Stimulated activated naive CD4-positive, alpha-beta T cell treated with Interleukin-2 at 50 U/mL for 16 hours (primary cell): ENCODE results near the gene ZG16B.

Source experiments
- DNase-seq: peaks from one replicate; lab custom pipeline; 2025; lab: John Stamatoyannopoulos, UW

The ZG16B gene

GRCh38 chr16:2806286-2806685, 23.8 kb upstream of the ZG16B start:
- no peak for DNase-seq

DNA sequence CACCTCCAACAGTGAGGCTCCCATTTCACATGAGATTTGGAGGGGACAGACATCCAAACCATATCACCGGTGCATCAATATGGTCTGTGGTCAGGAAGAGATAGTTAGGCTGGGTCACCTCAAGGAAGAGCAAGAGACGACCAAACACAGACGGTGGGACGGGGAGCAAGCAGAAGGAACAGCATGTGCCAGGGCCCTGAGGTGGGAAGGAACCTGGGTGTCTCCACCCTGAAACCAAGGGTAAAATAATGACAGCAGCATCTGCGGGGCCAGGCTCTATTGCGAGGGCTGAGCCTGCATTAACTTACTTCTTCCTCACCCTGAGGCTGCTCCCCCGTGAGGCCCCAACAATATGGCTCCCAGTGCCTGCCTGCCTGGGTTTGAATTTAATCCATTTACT, 21.9 kb upstream of the ZG16B start:
- no peak for DNase-seq

- no peak for DNase-seq
Measured at GRCh38 chr16:2809149-2809760, 20.8 kb upstream of the ZG16B start.

DNA sequence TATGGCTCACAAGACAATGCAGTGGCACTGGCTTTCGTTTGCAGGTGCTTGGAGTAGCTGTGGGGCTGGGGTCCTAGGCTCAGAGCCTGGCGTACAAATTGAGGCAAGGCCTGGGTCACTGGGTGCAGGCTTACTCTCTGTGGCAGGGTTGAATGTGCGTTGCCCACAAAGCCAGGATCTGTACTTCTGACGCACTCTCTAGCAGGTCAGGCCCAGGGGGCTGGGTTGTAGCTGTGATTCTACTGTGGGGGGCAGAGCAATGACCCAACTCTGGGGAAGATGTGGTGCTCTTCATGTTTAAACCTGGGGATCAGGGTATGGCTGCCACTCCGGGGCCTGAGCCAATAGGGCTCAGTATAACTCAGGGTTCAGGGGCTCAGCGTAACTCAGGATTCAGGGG, 19.5 kb upstream of the ZG16B start:
- DNase-seq, result no peak

GRCh38 chr16:2811703-2812471, 18.2 kb upstream of the ZG16B start:
- DNase-seq, result no peak

DNA sequence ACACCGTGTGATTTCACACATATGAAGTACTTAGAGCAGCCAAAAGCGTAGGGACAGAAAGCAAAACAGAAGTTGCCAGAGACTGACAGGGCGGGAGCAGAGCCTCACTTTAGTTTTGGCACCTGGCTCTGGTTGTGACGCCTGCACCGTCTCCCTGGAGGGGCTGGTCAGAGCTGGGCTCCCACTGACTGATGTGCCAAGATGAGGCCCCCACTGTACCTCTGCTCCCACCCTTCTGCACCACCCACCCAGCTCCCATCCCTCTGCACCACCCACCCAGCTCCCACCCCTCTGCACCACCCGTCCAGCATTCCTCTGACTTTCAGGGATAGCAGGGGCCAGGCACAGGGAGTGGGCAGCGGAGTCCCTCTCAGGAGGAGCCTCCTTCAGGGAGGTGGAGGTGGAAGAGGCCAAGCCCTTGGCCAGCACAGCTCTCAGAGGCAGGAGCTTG, 16.3 kb upstream of the ZG16B start:
- no peak for DNase-seq

DNA sequence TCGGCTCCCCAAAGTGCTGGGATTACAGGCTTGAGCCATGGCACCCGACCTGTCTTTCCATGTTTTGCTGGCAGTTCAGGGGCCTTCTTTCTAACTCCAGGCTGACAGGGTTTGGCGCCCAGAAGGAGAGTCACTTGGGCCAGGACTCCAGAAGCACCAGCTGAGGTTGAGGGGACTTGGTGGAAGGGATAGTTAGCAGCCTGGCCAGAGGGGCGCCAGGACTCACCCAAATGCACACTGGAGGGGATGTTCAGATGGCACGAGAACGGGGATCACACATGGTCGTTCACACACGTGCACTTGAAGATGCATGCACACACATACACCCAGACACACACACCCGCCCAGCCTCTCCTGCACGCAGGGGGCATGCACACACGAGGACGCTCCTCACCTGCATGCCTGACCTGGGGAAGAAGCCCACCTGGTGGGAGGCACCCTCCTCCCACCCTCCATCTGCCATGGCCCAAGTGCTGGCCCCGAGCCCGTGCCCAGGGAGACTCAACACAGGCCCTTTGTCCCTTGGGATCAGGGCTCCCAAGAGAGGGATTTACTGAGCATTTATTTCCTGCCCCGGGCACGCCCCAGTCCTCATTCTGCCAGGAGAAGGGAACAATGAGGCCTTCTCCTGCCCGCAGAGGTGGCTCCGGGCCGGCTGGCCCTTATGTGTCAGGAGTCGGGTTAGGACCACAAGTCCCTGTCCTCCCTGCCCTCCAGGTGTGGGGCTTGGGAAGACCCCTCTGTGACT, 15.4 kb upstream of the ZG16B start:
- no peak for DNase-seq

GRCh38 chr16:2815299-2815771, 14.8 kb upstream of the ZG16B start:
- DNase-seq, result no peak

DNA sequence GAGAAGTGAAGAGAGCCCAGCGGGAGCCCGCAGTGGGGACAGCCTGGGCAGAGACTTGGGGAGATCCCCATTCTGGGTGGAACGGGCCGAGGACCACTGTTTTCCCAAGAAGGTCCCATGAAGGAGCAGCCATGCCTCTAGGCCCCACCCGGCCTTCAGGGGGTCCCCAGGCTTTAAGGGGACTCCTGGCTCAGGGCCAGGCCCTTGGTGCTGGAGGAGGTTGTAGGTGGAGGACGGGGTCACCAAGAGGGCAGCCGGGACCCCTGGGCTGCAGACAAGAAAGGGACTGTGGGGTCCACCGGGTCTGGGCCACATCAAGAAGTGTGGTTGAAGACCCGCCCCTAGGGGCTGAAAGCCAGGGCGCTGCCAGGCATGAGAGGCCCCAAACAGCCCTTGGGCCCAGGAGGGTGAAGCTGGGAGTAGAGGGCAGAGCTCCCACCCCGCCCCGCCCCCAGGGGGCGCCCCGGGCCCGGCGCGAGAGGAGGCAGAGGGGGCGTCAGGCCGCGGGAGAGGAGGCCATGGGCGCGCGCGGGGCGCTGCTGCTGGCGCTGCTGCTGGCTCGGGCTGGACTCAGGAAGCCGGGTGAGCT, 13.3 kb upstream of the ZG16B start, which contains the start of gene PRSS21:
PRSS21 (plus strand) TSS at position 487 of the 589 bp plus-strand sequence; CDS start at position 519, 32 bp downstream.
- no peak for DNase-seq

DNA sequence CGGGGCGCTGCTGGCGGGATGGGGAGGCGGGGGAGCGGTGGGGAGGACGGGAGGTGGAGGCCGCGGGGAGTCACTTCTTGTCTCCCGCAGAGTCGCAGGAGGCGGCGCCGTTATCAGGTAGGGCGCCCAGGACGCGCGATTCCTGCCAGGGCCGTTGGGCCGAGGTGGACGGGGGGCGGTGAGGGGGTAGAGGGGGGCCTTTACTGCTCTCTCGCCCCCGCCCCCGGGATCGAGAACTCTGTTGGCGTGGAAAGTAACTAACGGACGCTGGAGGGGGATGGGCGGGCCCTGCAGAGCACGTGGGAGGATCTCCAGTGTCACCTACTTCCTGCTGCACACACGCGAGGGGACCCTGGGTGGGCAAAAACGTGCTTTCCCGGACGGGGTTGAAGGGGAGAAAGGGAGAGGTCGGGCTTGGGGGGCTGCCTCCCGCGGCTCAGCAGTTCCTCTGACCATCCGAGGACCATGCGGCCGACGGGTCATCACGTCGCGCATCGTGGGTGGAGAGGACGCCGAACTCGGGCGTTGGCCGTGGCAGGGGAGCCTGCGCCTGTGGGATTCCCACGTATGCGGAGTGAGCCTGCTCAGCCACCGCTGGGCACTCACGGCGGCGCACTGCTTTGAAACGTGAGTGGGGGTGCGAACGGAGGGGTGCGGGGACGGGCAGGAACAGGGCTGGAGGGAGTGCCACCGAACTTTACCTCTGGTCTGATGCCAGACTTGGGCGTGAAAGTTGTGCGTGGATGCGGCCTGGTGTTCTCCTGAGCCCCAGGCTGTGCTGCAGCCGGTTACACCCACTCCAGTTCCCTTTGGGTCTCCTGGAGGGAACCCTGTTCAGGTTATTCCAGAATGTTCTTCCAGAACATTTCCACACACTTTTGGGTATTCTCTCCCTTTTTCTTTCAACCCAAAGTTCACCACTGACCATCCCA, 12.5 kb upstream of the ZG16B start:
- DNase-seq, result no peak

DNA sequence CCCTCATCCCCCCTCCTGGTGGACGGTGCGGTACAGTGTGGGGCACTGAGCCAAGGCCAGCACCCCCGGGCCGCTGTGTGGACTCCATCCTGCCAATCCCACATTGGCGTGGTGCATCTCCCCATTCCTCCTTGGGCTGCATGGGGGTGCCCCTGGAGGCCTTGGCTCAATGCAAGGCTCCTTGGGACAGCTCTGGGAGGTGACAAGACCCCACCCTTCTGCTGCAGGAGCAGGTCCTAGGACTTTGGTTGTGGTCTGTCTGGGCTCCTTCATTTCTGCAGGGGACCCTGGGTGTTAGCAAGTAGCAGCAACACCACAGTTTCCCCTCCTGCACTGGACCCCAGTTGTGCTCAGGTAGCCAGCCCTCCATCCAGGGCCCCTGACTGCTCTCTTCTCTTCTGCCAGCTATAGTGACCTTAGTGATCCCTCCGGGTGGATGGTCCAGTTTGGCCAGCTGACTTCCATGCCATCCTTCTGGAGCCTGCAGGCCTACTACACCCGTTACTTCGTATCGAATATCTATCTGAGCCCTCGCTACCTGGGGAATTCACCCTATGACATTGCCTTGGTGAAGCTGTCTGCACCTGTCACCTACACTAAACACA, 11.7 kb upstream of the ZG16B start:
- no peak for DNase-seq

DNA sequence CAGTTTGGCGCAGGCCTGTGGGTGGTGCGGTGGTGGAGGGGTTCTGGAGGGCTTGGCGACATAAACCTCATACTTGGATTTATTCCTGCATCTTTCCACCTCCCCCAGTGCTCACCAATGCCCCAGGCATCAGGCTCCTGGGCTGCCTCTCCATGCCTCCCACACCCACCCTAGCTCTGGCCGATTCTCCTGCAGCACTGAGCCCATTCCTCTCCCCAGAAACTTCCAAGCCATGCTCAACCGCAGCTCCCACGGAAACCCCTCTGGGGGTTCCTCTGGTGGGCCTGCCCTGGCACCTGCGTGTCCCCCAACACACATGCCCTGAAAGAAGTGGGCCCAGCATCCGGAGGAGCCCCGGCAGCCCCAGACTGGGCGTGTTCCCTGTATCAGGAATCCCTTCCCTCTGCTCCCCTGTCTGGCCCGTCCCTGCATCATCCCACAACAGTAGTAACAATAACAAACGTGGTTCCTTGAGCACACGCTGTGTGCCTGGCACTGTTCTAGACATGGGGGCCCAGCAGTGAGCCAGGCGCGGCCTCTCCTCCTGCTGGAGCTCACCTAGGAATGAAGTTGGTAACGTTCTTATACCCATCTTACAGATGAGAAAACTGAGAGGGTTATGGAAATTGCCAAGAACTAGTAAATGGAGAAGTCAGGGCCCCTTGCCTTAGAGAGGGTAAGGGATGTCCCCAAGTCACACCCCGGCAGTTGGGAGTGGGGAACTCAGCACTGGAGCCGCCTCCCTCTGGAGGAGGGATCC, 10.7 kb upstream of the ZG16B start:
- DNase-seq, result no peak

GRCh38 chr16:2819939-2820835, 9.9 kb upstream of the ZG16B start:
- DNase-seq, result no peak

DNA sequence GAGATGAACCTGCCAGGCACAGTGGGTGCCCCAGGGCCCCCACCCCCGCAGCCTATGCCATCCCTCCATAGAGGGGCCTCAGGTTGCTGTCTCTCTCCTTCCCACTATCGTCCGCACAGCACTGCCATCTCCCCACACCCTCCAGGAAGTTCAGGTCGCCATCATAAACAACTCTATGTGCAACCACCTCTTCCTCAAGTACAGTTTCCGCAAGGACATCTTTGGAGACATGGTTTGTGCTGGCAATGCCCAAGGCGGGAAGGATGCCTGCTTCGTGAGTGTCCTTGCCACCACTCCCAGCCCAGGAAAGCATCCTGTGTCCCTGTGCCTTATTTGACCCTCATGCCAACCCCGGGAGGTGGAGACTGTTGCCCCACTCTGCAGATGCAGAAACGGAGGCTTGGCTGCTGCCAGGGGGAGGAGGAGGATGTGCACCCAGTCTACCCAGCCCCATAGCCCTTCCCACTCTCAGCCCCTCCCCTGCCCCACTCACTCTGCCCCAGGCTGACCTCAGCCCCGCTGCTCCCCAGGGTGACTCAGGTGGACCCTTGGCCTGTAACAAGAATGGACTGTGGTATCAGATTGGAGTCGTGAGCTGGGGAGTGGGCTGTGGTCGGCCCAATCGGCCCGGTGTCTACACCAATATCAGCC, 9.1 kb upstream of the ZG16B start:
- DNase-seq, result no peak

GRCh38 chr16:2821487-2822157, 8.5 kb upstream of the ZG16B start:
- DNase-seq, result no peak

DNA sequence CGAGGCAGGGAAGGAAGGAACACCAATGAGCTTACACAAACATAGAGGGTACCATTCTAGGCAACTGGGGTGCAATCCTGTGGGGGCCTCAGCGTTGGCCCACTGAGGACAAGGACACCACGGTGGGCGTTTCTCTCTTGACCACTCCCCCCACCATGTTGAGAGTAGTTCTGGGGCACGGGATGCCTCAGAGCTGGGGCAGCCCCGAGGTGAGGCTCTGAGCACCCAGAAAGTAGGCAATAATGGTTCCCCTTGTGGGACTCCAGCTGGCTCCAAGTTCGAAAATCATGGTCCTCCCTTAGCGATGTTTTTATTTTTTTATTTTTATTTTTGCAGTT, 8.0 kb upstream of the ZG16B start:
- no peak for DNase-seq

DNA sequence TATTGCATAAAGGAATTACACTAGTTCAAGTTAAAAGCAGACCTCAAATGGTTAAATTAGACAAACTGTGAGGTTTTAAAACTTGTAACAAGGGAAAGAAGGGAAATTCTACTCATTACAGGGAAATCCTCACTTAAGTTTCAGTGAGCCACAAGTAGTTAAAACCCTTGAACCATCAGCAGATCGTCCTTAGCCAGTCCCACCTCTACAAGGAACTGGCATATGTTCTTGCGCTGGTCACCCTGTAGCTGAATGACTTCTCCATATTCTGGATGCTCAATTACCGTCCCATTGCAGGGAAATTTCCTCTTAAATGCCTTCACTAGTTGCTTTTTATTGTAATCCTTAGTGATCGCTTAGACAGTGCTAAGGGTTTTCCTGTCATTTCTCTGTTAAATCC, 7.6 kb upstream of the ZG16B start:
- no peak for DNase-seq

DNA sequence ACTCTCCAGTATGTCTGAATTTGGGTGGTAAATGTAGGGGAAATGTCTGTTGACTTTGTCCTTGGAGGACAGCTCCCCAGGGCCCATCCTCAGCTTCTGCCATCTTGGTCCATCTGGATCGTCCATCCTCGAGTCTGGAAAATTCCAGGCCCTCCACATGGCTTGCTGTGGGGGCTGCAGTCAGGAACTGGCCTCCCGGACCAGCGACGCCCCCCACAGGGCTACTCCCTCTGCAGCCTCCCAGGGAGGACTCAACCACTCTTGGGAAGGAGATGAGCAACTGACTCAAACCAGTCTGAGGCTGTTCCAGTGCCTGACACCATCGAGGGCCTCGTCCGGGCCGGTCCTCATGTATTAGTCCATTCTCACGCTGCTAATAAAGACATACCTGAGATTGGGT, 5.5 kb upstream of the ZG16B start:
- DNase-seq, result no peak
